Sigmoid colon (tissue), 7 donors: ENCODE data around the gene APBA3. TPM values are rescaled to one million over a fixed set of nuclear protein-coding genes. Genes with fewer than 3 reads are reported as not detected.

Experiments
- DNase-seq: peaks from one replicate; pipeline ENCODE4 v3.0.0-alpha.2; 2019
- H3K27ac ChIP-seq, 4 donors: fragments of 200-600 bp; sonication (generic); one replicate each; pipeline ENCODE4 v1.5.1; 2016 to 2019; ENCODE audit warnings: mild to moderate bottlenecking in 1 of 4
- H3K27me3 ChIP-seq, 3 donors: fragments of 200-600 bp; sonication (generic); one replicate each; pipeline ENCODE4 v1.5.1; 2019; ENCODE audit warnings: mild to moderate bottlenecking in 1 of 3
- H3K36me3 ChIP-seq, 4 donors: fragments of 200-600 bp; sonication (generic); one replicate each; pipeline ENCODE4 v1.5.1; 2016 to 2019
- H3K4me1 ChIP-seq, 4 donors: fragments of 200-600 bp; sonication (generic); one replicate each; pipeline ENCODE4 v1.5.1; 2017 to 2019
- H3K4me3 ChIP-seq, 4 donors: fragments of 200-600 bp; sonication (generic); one replicate each; pipeline ENCODE4 v1.5.1; 2017 to 2019; ENCODE audit warnings: mild to moderate bottlenecking in 2 of 4, moderate library complexity in 1 of 4
- H3K9me3 ChIP-seq, 4 donors: fragments of 200-600 bp in 3 of 4; sonication (generic) in 3 of 4; one replicate each; pipeline versions ENCODE4 v1.5.1 to v1.6.1; 2013 to 2019
- CTCF ChIP-seq, 4 experiments: fragments of 450-650 bp in 3 of 4; fragments of 200-600 bp in 1 of 4; IDR thresholded peaks; one replicate each; pipeline ENCODE4 v1.5.1; 2016 to 2019; ENCODE audit warnings: antibody characterized with exemption in 4 of 4, mild to moderate bottlenecking in 3 of 4, moderate library complexity in 2 of 4
- EP300 ChIP-seq, 4 donors: sonication (generic); formaldehyde crosslinking; IDR thresholded peaks; one replicate each; pipeline ENCODE4 v1.6.1; 2017; ENCODE audit warnings: antibody characterized with exemption in 4 of 4
- POLR2A ChIP-seq, 2 donors: fragments of 450-650 bp; IDR thresholded peaks; one replicate each; pipeline ENCODE4 v1.6.1; 2016; ENCODE audit warnings: antibody characterized with exemption in 2 of 2, mild to moderate bottlenecking in 2 of 2, moderate library complexity in 2 of 2
- POLR2AphosphoS5 ChIP-seq, 4 donors: sonication (generic); formaldehyde crosslinking; IDR thresholded peaks; one replicate each; pipeline ENCODE4 v1.6.1; 2017; ENCODE audit warnings: antibody characterized with exemption in 4 of 4
- WGBS, 2 donors: extraction: QIAGEN DNeasy Blood & Tissue Kit; methylation state at CpG; one replicate each; pipeline ENCODE4 v1.1.7; 2013; 5-methylcytosine and 5-hydroxymethylcytosine counted together
- intact Hi-C: fragments of 100-400 bp; cut with DNase I; formaldehyde crosslinking; loops from one replicate; pipeline ENCODE4 v1.15.1; 2023
- polyA plus RNA-seq, 3 donors: library from polyadenylated mRNA; stranded (reverse); fragments of 200-250 nt; gene quantifications; one replicate each; pipeline ENCODE4 v1.2.3, GENCODE V29; 2013
- total RNA-seq, 4 donors: library from RNA; depleted of rRNA; stranded (reverse); fragments of >200 nt; gene quantifications; one replicate each; pipeline ENCODE4 v1.1.0, GENCODE V29; 2016
- donor health status: healthy with polysubstance abuse.
- donor health status: Bipolar disorder and iron deficiency.
- donor health status: healthy.

Gene APBA3
- total and polyA plus RNA-seq, 7 donors, result 12.0 to 42.9 (median 17.8) TPM

- Histone ChIP-seq H3K27me3 (peaks cover 0 to 5% (median 0%) of the 10 kb centered on the region in 3 donors), H3K36me3 (no peaks in the 10 kb centered on the region), H3K4me1 (no peaks in the 10 kb centered on the region), H3K4me3 (no peak overlapping the region), H3K27ac (no peak overlapping the region), H3K9me3 (peaks cover 2 to 10% (median 5%) of the 10 kb centered on the region in 4 donors)
- DNase-seq, result no peak
- TF ChIP-seq POLR2A (IDR thresholded peaks at IDR 0.05) (no peak), CTCF (IDR thresholded peaks at IDR 0.05) (no peak), POLR2AphosphoS5 (IDR thresholded peaks at IDR 0.05) (no peak)
- intact Hi-C loops, result no loop called here
- 89 to 90% methylated on average over 1 of the region's 1 CpG for WGBS, 2 donors
Measured at GRCh38 chr19:3776479-3777040, 15.1 kb upstream of the APBA3 start.

- Histone ChIP-seq H3K9me3 (peaks cover 0 to 3% (median under 1%) of the 10 kb centered on the region in 4 donors), H3K27me3 (peaks cover 0 to 10% (median 0%) of the 10 kb centered on the region in 3 donors), H3K4me1 (no peaks in the 10 kb centered on the region), H3K36me3 (no peaks in the 10 kb centered on the region), H3K27ac (no peak overlapping the region), H3K4me3 (no peak overlapping the region)
- no peak for DNase-seq
- intact Hi-C loops, result no loop called here
- no peak for TF ChIP-seq EP300 (IDR thresholded peaks at IDR 0.05)
- WGBS, 2 donors, result 81 to 93% methylated on average over 5 of the region's 5 CpGs
Measured at GRCh38 chr19:3775831-3776230, 14.3 kb upstream of the APBA3 start.

GRCh38 chr19:3775374-3775711 lies 13.9 kb upstream of the APBA3 start:
- Histone ChIP-seq H3K36me3 (no peaks in the 10 kb centered on the region), H3K27ac (no peak overlapping the region), H3K9me3 (no peaks in the 10 kb centered on the region), H3K27me3 (peaks cover 0 to 10% (median 0%) of the 10 kb centered on the region in 3 donors), H3K4me1 (no peaks in the 10 kb centered on the region), H3K4me3 (no peak overlapping the region)
- DNase-seq, result no peak
- intact Hi-C loops, result no loop called here
- whole genome bisulfite sequencing, 2 donors, result 62 to 78% methylated on average over 2 of the region's 2 CpGs
- TF ChIP-seq POLR2A (IDR thresholded peaks at IDR 0.05) (no peak), CTCF (IDR thresholded peaks at IDR 0.05) (no peak), EP300 (IDR thresholded peaks at IDR 0.05) (no peak), POLR2AphosphoS5 (IDR thresholded peaks at IDR 0.05) (no peak)

- no peak overlapping the region for H3K4me3 ChIP-seq
- H3K4me1 ChIP-seq, result no peaks in the 10 kb centered on the region
- WGBS, 2 donors, result 66 to 68% methylated on average over 25 of the region's 25 CpGs
- no peaks in the 10 kb centered on the region for H3K36me3 ChIP-seq
- H3K9me3 ChIP-seq, result no peaks in the 10 kb centered on the region
- intact Hi-C loops, result no loop called here
- DNase-seq, result no peak
- TF ChIP-seq EP300 (IDR thresholded peaks at IDR 0.05) (no peak), POLR2AphosphoS5 (IDR thresholded peaks at IDR 0.05) (no peak), POLR2A (IDR thresholded peaks at IDR 0.05) (no peak), CTCF (IDR thresholded peaks at IDR 0.05) (no peak)
- no peak overlapping the region for H3K27ac ChIP-seq
- H3K27me3 ChIP-seq, result peaks cover 0 to 10% (median 0%) of the 10 kb centered on the region in 3 donors
Measured at GRCh38 chr19:3774621-3775373, 13.3 kb upstream of the APBA3 start.

GRCh38 chr19:3773814-3774515 lies 12.5 kb upstream of the APBA3 start:
- intact Hi-C loops, result no loop called here
- DNase-seq, result no peak
- WGBS, 2 donors, result 76 to 88% methylated on average over 12 of the region's 12 CpGs
- H3K4me1 ChIP-seq, result no peaks in the 10 kb centered on the region
- H3K36me3 ChIP-seq, result peaks cover 0 to 3% (median 0%) of the 10 kb centered on the region in 4 donors
- peaks cover 0 to 10% (median 0%) of the 10 kb centered on the region in 3 donors for H3K27me3 ChIP-seq
- H3K4me3 ChIP-seq, result no peak overlapping the region
- no peaks in the 10 kb centered on the region for H3K9me3 ChIP-seq
- H3K27ac ChIP-seq, result no peak overlapping the region
- no peak for TF ChIP-seq POLR2AphosphoS5 (IDR thresholded peaks at IDR 0.05)
- TF ChIP-seq EP300 (IDR thresholded peaks at IDR 0.05), result no peak
- no peak for TF ChIP-seq POLR2A (IDR thresholded peaks at IDR 0.05)
- no peak for TF ChIP-seq CTCF (IDR thresholded peaks at IDR 0.05)
